Glutamatergic neuron (in vitro differentiated cells): Measurements from ENCODE around the gene WDR7. TPM values are rescaled to one million over a fixed set of nuclear protein-coding genes. Genes with fewer than 3 reads are reported as not detected.

Source experiments
- DNase-seq: peaks from one replicate; pipeline ENCODE4 v3.0.0; 2022
- H3K27ac Mint-ChIP-seq: one replicate; pipeline ENCODE4 v1.8.0; 2020; ENCODE audit warnings: mild to moderate bottlenecking, mixed read lengths, inconsistent platforms; ENCODE audit not compliant: unreplicated experiment
- H3K27me3 Mint-ChIP-seq: one replicate; pipeline ENCODE4 v1.8.0; 2020; ENCODE audit warnings: mild to moderate bottlenecking, moderate library complexity, mixed read lengths, inconsistent platforms; ENCODE audit not compliant: unreplicated experiment
- H3K36me3 Mint-ChIP-seq: one replicate; pipeline ENCODE4 v1.8.0; 2020; ENCODE audit warnings: mild to moderate bottlenecking, mixed read lengths, inconsistent platforms; ENCODE audit not compliant: unreplicated experiment
- H3K4me1 Mint-ChIP-seq: one replicate; pipeline ENCODE4 v1.8.0; 2020; ENCODE audit warnings: mild to moderate bottlenecking, low read depth, mixed read lengths, inconsistent platforms; ENCODE audit not compliant: unreplicated experiment
- H3K4me3 Mint-ChIP-seq: one replicate; pipeline ENCODE4 v1.8.0; 2020; ENCODE audit warnings: mild to moderate bottlenecking, mixed read lengths, inconsistent platforms; ENCODE audit not compliant: unreplicated experiment
- H3K9me3 Mint-ChIP-seq: one replicate; pipeline ENCODE4 v1.8.0; 2020; ENCODE audit warnings: mild to moderate bottlenecking, moderate library complexity, mixed read lengths, inconsistent platforms; ENCODE audit not compliant: unreplicated experiment
- CTCF ChIP-seq: fragments of 200-600 bp; sonication (generic); IDR thresholded peaks from one replicate; pipeline ENCODE4 v1.5.0; 2021; ENCODE audit not compliant: partially characterized antibody, unreplicated experiment
- total RNA-seq: library from RNA; stranded (reverse); fragmentation: NEBNext Ultra II Directional; extraction: Animal tissue kit (Norgen Biotek cat#: 25700); gene quantifications from one replicate; pipeline ENCODE4 v1.2.1, GENCODE V29; 2021; ENCODE audit not compliant: unreplicated experiment

Gene WDR7
- total RNA-seq, 1 donor from 2014 or later = 41.8 TPM

DNA sequence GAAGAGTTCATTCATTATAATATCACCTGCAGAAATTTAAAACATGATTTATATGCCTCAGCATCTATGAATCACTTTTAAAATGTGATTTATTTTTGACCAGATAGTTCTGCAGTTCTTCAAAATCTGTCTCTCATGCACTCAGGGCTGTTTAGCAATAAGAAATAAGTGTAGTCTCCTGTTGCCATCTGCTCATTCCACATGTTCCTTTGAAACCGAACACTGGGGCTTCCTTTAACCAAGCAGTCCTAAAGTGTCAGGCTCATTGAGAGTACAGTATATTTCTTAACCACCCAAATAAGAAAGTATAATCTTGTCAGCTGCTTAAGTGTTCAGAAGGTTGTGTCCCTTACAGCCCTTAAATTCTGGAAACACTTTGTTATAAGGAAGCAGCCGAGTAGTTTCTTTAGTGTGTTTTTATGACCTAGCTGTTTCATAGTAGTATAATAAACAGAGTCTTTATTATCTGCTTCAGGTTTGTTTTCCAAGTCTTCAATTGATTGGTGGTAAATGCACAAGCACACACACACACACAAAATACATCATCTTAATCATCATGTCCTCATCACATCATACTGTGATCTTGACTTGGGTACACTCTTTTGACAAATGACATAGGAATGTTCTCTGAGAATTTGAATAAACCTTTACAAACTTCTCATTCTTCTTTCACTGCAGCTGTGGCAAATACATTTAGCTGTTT, 10.4 kb downstream of the WDR7 start:
- no peak for DNase-seq
- peak overlapping the region; percentile 96 for H3K27ac Mint-ChIP-seq
- peaks cover 5% of the 10 kb centered on the region for H3K9me3 Mint-ChIP-seq
- no peaks in the 10 kb centered on the region for H3K36me3 Mint-ChIP-seq
- peaks cover 47% of the 10 kb centered on the region for H3K4me1 Mint-ChIP-seq
- H3K27me3 Mint-ChIP-seq = peaks cover 4% of the 10 kb centered on the region
- H3K4me3 Mint-ChIP-seq = peak overlapping the region; percentile 78
- TF ChIP-seq CTCF = no peak

DNA sequence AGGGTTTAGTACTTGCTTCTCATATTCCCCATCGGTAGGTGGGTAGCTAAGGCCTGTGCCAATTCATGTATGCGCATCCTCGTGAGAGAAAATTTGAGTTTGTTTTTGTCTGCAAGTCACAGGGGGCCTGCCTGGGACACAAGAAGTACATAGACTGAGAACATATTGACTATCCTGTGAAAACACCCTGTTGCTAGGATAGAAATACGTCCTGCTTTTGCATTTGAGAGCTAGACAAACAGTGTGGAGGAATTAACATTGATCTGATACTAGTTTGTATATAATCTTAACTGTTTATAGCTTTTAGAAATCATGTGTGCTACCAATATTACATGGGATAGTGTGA, 10.9 kb downstream of the WDR7 start:
- TF ChIP-seq CTCF = no peak
- DNase-seq = no peak
- Mint-ChIP-seq H3K9me3 (peaks cover 5% of the 10 kb centered on the region), H3K36me3 (no peaks in the 10 kb centered on the region), H3K4me3 (peak overlapping the region; percentile 78), H3K27me3 (peaks cover 4% of the 10 kb centered on the region), H3K27ac (peak overlapping the region; percentile 96), H3K4me1 (peaks cover 47% of the 10 kb centered on the region)

- Mint-ChIP-seq H3K4me3 (peak overlapping the region; percentile 69), H3K9me3 (peaks cover 5% of the 10 kb centered on the region), H3K27me3 (peaks cover 4% of the 10 kb centered on the region), H3K4me1 (peaks cover 47% of the 10 kb centered on the region), H3K36me3 (no peaks in the 10 kb centered on the region), H3K27ac (peak overlapping the region; percentile 96)
- DNase-seq = no peak
- no peak for TF ChIP-seq CTCF
Observed at GRCh38 chr18:56662502-56662901, 11.3 kb downstream of the WDR7 start.

- TF ChIP-seq CTCF = no peak
- peaks cover 5% of the 10 kb centered on the region for H3K9me3 Mint-ChIP-seq
- H3K4me1 Mint-ChIP-seq = peaks cover 47% of the 10 kb centered on the region
Observed at GRCh38 chr18:56662902-56663301, 11.7 kb downstream of the WDR7 start.

GRCh38 chr18:56672391-56672790, 21.2 kb downstream of the WDR7 start:
- Mint-ChIP-seq H3K4me3 (no peak overlapping the region), H3K4me1 (no peaks in the 10 kb centered on the region), H3K27me3 (no peaks in the 10 kb centered on the region), H3K36me3 (no peaks in the 10 kb centered on the region), H3K9me3 (no peaks in the 10 kb centered on the region), H3K27ac (no peak overlapping the region)
- DNase-seq = no peak
- no peak for TF ChIP-seq CTCF

More at GRCh38 chr18:56662902-56663301, 11.7 kb downstream of the WDR7 start:
- H3K4me3 Mint-ChIP-seq = no peak overlapping the region
- H3K36me3 Mint-ChIP-seq = no peaks in the 10 kb centered on the region
- H3K27me3 Mint-ChIP-seq = peaks cover 4% of the 10 kb centered on the region
- peak overlapping the region; percentile 82 for H3K27ac Mint-ChIP-seq
- DNase-seq = no peak
